ENCODE data around the gene SEMA6A.

SEMA6A gene

GRCh38 chr5:116554764-116555163 lies 19.9 kb downstream of the SEMA6A start:
- no peak overlapping the region for H3K9ac ChIP-seq (ENCODE audit: low read length)
- H2AFZ ChIP-seq (ENCODE audit: low read depth, low read length), result no peak overlapping the region
- no peak overlapping the region for H3K4me2 ChIP-seq (ENCODE audit: low read length, poor library complexity, severe bottlenecking)
- no peak overlapping the region for H3K18ac ChIP-seq (ENCODE audit: low read depth in 1 of 2, low read length in 2 of 2)
- H4K91ac ChIP-seq (ENCODE audit: low read length), result no peak overlapping the region
- no peaks in the 10 kb centered on the region for H3K27me3 ChIP-seq (ENCODE audit: control insufficient read depth in 1 of 2, insufficient read depth in 1 of 2, low read length in 2 of 2)
- no peak overlapping the region for H3K23ac ChIP-seq (ENCODE audit: low read length in 2 of 2)
- peaks cover 21% of the 10 kb centered on the region for H3K79me1 ChIP-seq (replicated peaks; ENCODE audit: low read length, poor library complexity, severe bottlenecking)
- H2BK5ac ChIP-seq (ENCODE audit: low read depth, low read length, poor library complexity, severe bottlenecking), result no peak overlapping the region
- no peak for DNase-seq
- H3K4me3 ChIP-seq (ENCODE audit: insufficient read depth in 1 of 2, low read depth in 1 of 2, low read length in 2 of 2), result no peak overlapping the region
- H3K36me3 ChIP-seq (ENCODE audit: control insufficient read depth in 1 of 2, insufficient read depth in 2 of 2, low read depth in 1 of 2, low read length in 2 of 2), result no peaks in the 10 kb centered on the region
- H3K14ac ChIP-seq (ENCODE audit: low read length in 2 of 2), result no peak overlapping the region
- H3K27ac ChIP-seq (ENCODE audit: low read length, poor library complexity, severe bottlenecking), result no peak overlapping the region
- H3K4me1 ChIP-seq (ENCODE audit: control insufficient read depth, insufficient read depth, low read depth, low read length), result no peaks in the 10 kb centered on the region
- H2BK15ac ChIP-seq (ENCODE audit: low read depth, poor library complexity, severe bottlenecking), result no peak overlapping the region
- no peak overlapping the region for H2BK12ac ChIP-seq (ENCODE audit: low read length in 2 of 2)
- no peak overlapping the region for H2BK120ac ChIP-seq (ENCODE audit: low read depth, low read length)
- no peaks in the 10 kb centered on the region for H3K9me3 ChIP-seq (ENCODE audit: control insufficient read depth, low read length)
- no peak overlapping the region for H3K4ac ChIP-seq (ENCODE audit: low read depth in 1 of 2, low read length in 2 of 2)
- H4K8ac ChIP-seq (ENCODE audit: low read length), result no peak overlapping the region
- H2AK5ac ChIP-seq (ENCODE audit: low read length, severe bottlenecking), result no peak overlapping the region
- WGBS, result 73% methylated on average over 2 of the region's 2 CpGs

GRCh38 chr5:116553366-116553765 lies 21.3 kb downstream of the SEMA6A start:
- peak overlapping the region; percentile 69 for H2AK5ac ChIP-seq (ENCODE audit: low read length, severe bottlenecking)
- H3K79me1 ChIP-seq (replicated peaks; ENCODE audit: low read length, poor library complexity, severe bottlenecking), result peaks cover 17% of the 10 kb centered on the region
- no peak overlapping the region for H2AFZ ChIP-seq (ENCODE audit: low read depth, low read length)
- H3K18ac ChIP-seq (ENCODE audit: low read depth in 1 of 2, low read length in 2 of 2), result peak overlapping the region in 1 of 2 experiments; percentile 34
- no peaks in the 10 kb centered on the region for H3K9me3 ChIP-seq (ENCODE audit: control insufficient read depth, low read length)
- no peaks in the 10 kb centered on the region for H3K36me3 ChIP-seq (ENCODE audit: control insufficient read depth in 1 of 2, insufficient read depth in 2 of 2, low read depth in 1 of 2, low read length in 2 of 2)
- H3K4me2 ChIP-seq (ENCODE audit: low read length, poor library complexity, severe bottlenecking), result no peak overlapping the region
- no peak overlapping the region for H3K27ac ChIP-seq (ENCODE audit: low read length, poor library complexity, severe bottlenecking)
- no peak overlapping the region for H3K4ac ChIP-seq (ENCODE audit: low read depth in 1 of 2, low read length in 2 of 2)
- no peak for DNase-seq
- H2BK12ac ChIP-seq (ENCODE audit: low read length in 2 of 2), result no peak overlapping the region
- WGBS, result 92% methylated on average over 4 of the region's 4 CpGs
- no peak overlapping the region for H2BK5ac ChIP-seq (ENCODE audit: low read depth, low read length, poor library complexity, severe bottlenecking)
- H3K14ac ChIP-seq (ENCODE audit: low read length in 2 of 2), result no peak overlapping the region
- no peak overlapping the region for H4K91ac ChIP-seq (ENCODE audit: low read length)
- H2BK15ac ChIP-seq (ENCODE audit: low read depth, poor library complexity, severe bottlenecking), result no peak overlapping the region
- H4K8ac ChIP-seq (ENCODE audit: low read length), result no peak overlapping the region
- H3K4me3 ChIP-seq (ENCODE audit: insufficient read depth in 1 of 2, low read depth in 1 of 2, low read length in 2 of 2), result no peak overlapping the region
- H3K23ac ChIP-seq (ENCODE audit: low read length in 2 of 2), result peak overlapping the region in 1 of 2 experiments; percentile 40
- no peaks in the 10 kb centered on the region for H3K4me1 ChIP-seq (ENCODE audit: control insufficient read depth, insufficient read depth, low read depth, low read length)
- H2BK120ac ChIP-seq (ENCODE audit: low read depth, low read length), result no peak overlapping the region
- no peak overlapping the region for H3K9ac ChIP-seq (ENCODE audit: low read length)
- H3K27me3 ChIP-seq (ENCODE audit: control insufficient read depth in 1 of 2, insufficient read depth in 1 of 2, low read length in 2 of 2), result no peaks in the 10 kb centered on the region

GRCh38 chr5:116550082-116550481 lies 24.5 kb downstream of the SEMA6A start:
- no peaks in the 10 kb centered on the region for H3K4me1 ChIP-seq (ENCODE audit: control insufficient read depth, insufficient read depth, low read depth, low read length)
- H4K91ac ChIP-seq (ENCODE audit: low read length), result no peak overlapping the region
- H3K18ac ChIP-seq (ENCODE audit: low read depth in 1 of 2, low read length in 2 of 2), result no peak overlapping the region
- H3K27me3 ChIP-seq (ENCODE audit: control insufficient read depth in 1 of 2, insufficient read depth in 1 of 2, low read length in 2 of 2), result no peaks in the 10 kb centered on the region
- no peak for DNase-seq
- no peak overlapping the region for H2AK5ac ChIP-seq (ENCODE audit: low read length, severe bottlenecking)
- H3K4ac ChIP-seq (ENCODE audit: low read depth in 1 of 2, low read length in 2 of 2), result no peak overlapping the region
- no peak overlapping the region for H3K14ac ChIP-seq (ENCODE audit: low read length in 2 of 2)
- no peak overlapping the region for H3K9ac ChIP-seq (ENCODE audit: low read length)
- H2BK120ac ChIP-seq (ENCODE audit: low read depth, low read length), result no peak overlapping the region
- no peak overlapping the region for H2AFZ ChIP-seq (ENCODE audit: low read depth, low read length)
- H3K36me3 ChIP-seq (ENCODE audit: control insufficient read depth in 1 of 2, insufficient read depth in 2 of 2, low read depth in 1 of 2, low read length in 2 of 2), result no peaks in the 10 kb centered on the region
- H2BK12ac ChIP-seq (ENCODE audit: low read length in 2 of 2), result no peak overlapping the region
- peaks cover 23% of the 10 kb centered on the region for H3K79me1 ChIP-seq (replicated peaks; ENCODE audit: low read length, poor library complexity, severe bottlenecking)
- H3K23ac ChIP-seq (ENCODE audit: low read length in 2 of 2), result no peak overlapping the region
- H3K4me2 ChIP-seq (ENCODE audit: low read length, poor library complexity, severe bottlenecking), result no peak overlapping the region
- H2BK5ac ChIP-seq (ENCODE audit: low read depth, low read length, poor library complexity, severe bottlenecking), result no peak overlapping the region
- H4K8ac ChIP-seq (ENCODE audit: low read length), result no peak overlapping the region
- no peak overlapping the region for H3K27ac ChIP-seq (ENCODE audit: low read length, poor library complexity, severe bottlenecking)
- H2BK15ac ChIP-seq (ENCODE audit: low read depth, poor library complexity, severe bottlenecking), result no peak overlapping the region
- peaks cover 15% of the 10 kb centered on the region for H3K9me3 ChIP-seq (ENCODE audit: control insufficient read depth, low read length)
- H3K4me3 ChIP-seq (ENCODE audit: insufficient read depth in 1 of 2, low read depth in 1 of 2, low read length in 2 of 2), result no peak overlapping the region

- H3K4me2 ChIP-seq (ENCODE audit: low read length, poor library complexity, severe bottlenecking), result no peak overlapping the region
- no CpG with 5 or more reads among the region's 1 CpG for WGBS
- no peak for DNase-seq
- no peak overlapping the region for H2BK15ac ChIP-seq (ENCODE audit: low read depth, poor library complexity, severe bottlenecking)
- H2AFZ ChIP-seq (ENCODE audit: low read depth, low read length), result no peak overlapping the region
- H3K4me1 ChIP-seq (ENCODE audit: control insufficient read depth, insufficient read depth, low read depth, low read length), result peaks cover 5% of the 10 kb centered on the region
- H3K27me3 ChIP-seq (ENCODE audit: control insufficient read depth in 1 of 2, insufficient read depth in 1 of 2, low read length in 2 of 2), result no peaks in the 10 kb centered on the region
- no peak overlapping the region for H2BK5ac ChIP-seq (ENCODE audit: low read depth, low read length, poor library complexity, severe bottlenecking)
- H3K9ac ChIP-seq (ENCODE audit: low read length), result no peak overlapping the region
- H4K91ac ChIP-seq (ENCODE audit: low read length), result no peak overlapping the region
- H2BK12ac ChIP-seq (ENCODE audit: low read length in 2 of 2), result no peak overlapping the region
- no peak overlapping the region for H3K4ac ChIP-seq (ENCODE audit: low read depth in 1 of 2, low read length in 2 of 2)
- no peak overlapping the region for H3K23ac ChIP-seq (ENCODE audit: low read length in 2 of 2)
- H2AK5ac ChIP-seq (ENCODE audit: low read length, severe bottlenecking), result no peak overlapping the region
- H2BK120ac ChIP-seq (ENCODE audit: low read depth, low read length), result no peak overlapping the region
- no peaks in the 10 kb centered on the region for H3K36me3 ChIP-seq (ENCODE audit: control insufficient read depth in 1 of 2, insufficient read depth in 2 of 2, low read depth in 1 of 2, low read length in 2 of 2)
- H3K79me1 ChIP-seq (replicated peaks; ENCODE audit: low read length, poor library complexity, severe bottlenecking), result peaks cover 20% of the 10 kb centered on the region
- no peak overlapping the region for H3K18ac ChIP-seq (ENCODE audit: low read depth in 1 of 2, low read length in 2 of 2)
- no peak overlapping the region for H3K14ac ChIP-seq (ENCODE audit: low read length in 2 of 2)
- peaks cover 22% of the 10 kb centered on the region for H3K9me3 ChIP-seq (ENCODE audit: control insufficient read depth, low read length)
- H4K8ac ChIP-seq (ENCODE audit: low read length), result no peak overlapping the region
- H3K27ac ChIP-seq (ENCODE audit: low read length, poor library complexity, severe bottlenecking), result no peak overlapping the region
- no peak overlapping the region for H3K4me3 ChIP-seq (ENCODE audit: insufficient read depth in 1 of 2, low read depth in 1 of 2, low read length in 2 of 2)
Measured at GRCh38 chr5:116546743-116547124, 27.9 kb downstream of the SEMA6A start.
